KOPT-K1 (cell line): Measurements from ENCODE around the gene SLFNL1.

Experiments
- H3K27ac ChIP-seq: fragments of 200-600 bp; sonication (generic); 2 replicates; pipeline ENCODE4 v1.5.1; 2016; ENCODE audit warnings: antibody characterized with exemption, mild to moderate bottlenecking, low read depth, low read length; ENCODE audit not compliant: poor library complexity, severe bottlenecking
- H3K36me3 ChIP-seq: fragments of 200-600 bp; sonication (generic); 2 replicates; pipeline ENCODE4 v1.5.1; 2017; ENCODE audit warnings: antibody characterized with exemption, mild to moderate bottlenecking, low read length, moderate library complexity; ENCODE audit not compliant: insufficient read depth
- H3K9me3 ChIP-seq: fragments of 200-600 bp; sonication (generic); 2 replicates; pipeline ENCODE4 v1.5.1; 2017; ENCODE audit warnings: antibody characterized with exemption, low read length, mild to moderate bottlenecking; ENCODE audit not compliant: insufficient read depth, poor library complexity, severe bottlenecking

Gene SLFNL1

DNA sequence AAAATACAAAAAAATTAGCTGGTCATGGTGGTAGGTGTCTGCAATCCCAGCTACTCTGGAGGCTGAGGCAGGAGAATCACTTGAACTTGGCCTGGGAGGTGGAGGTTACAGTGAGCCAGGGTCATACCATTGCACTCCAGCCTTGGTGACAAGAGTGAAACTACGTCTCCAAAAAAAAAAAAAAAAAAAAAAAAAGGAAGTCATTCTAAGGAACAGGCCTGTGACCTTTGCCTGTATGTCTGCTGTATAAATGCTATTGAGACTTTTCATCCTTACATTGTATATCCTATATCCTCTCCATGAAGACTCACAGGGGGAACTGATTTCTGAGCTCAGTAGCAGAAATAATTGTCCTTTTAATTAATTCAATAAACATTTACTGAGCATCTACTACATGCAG, 49.6 kb downstream of the SLFNL1 start:
- H3K27ac ChIP-seq: no peak overlapping the region
- no peaks in the 10 kb centered on the region for H3K9me3 ChIP-seq
- no peaks in the 10 kb centered on the region for H3K36me3 ChIP-seq

DNA sequence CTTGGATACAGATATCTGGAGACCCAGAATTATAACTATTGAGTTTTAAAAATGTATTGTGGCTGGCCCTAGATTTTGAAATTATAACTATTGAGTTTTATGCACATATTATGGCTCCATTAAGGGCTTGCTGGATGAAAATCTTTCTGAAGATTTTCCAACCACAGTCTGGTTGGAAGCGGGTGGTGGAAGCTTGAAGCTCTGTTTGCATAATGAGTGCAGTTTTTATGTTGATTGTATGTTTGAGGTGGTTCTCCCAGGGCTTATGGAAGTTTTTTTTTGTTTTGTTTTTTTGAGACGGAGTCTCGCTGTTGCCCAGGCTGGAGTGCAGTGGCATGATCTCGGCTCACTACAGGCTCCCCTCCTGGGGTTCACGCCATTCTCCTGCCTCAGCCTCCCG, 52.1 kb downstream of the SLFNL1 start:
- no peak overlapping the region for H3K27ac ChIP-seq
- no peaks in the 10 kb centered on the region for H3K36me3 ChIP-seq
- no peaks in the 10 kb centered on the region for H3K9me3 ChIP-seq

DNA sequence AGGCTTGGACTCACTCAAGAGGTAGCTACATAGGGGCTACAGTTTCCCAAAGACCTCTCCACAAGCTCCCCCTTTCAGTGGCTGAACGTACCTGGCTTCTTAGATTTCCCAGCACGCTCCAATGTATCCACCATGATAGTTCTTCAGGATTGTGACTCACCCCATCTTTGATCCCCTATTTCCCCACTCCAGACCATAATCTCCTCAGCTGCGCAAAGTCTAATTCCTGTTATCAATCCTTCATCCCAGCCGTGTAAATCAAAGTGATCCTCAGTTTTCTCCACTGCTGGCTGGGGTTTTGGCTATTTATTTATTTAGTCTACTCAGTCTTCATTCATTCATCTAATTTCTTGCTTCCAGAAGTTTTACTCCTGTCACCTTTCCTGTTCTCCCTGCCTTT, 55.1 kb downstream of the SLFNL1 start:
- no peak overlapping the region for H3K27ac ChIP-seq
- H3K36me3 ChIP-seq: no peaks in the 10 kb centered on the region
- H3K9me3 ChIP-seq: no peaks in the 10 kb centered on the region
